ENCODE results near the gene SCARF1.

Gene SCARF1

DNA sequence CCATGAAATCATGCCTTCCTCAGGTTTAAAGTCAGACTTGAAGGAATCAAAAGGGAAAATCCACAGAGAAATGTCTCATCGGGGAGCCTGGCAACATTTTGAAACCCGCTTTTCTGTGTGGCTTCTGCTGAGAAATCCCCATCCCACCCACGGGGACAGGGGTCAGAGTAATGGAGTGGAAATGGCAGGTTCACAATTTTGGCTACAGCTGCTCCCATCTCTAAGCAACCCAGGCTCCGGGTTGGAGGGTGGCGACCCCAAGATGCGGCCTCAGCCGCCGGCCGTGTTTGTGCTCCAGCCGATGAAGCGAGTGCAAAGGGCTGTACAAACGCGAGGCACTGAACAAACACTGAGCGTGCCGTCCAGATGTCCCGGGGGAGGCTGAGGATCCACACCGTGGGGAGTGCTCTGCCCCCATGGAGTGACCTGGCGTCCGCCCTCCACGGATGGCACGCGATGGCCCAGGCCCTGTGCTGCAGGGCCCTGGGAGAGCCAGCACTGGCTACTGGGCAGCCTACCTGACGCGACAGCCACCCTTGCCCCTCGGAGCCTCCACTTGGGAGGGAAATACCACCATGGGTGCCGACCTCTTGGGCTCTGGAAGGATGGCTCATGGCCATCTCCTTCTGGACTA, 39.1 kb downstream of the SCARF1 start:
- peaks cover 34 to 56% of the 10 kb centered on the region in 2 donors for H3K4me1 Mint-ChIP-seq
- H3K27me3 Mint-ChIP-seq = no peaks in the 10 kb centered on the region
- H3K27ac Mint-ChIP-seq = peak overlapping the region; percentile 94
- no peaks in the 10 kb centered on the region for H3K9me3 Mint-ChIP-seq
- peaks cover 30 to 44% of the 10 kb centered on the region in 2 donors for H3K36me3 Mint-ChIP-seq
- DNase-seq (peak; percentile 66), ATAC-seq (replicated peaks) (peak; percentile 35)
- H3K4me3 Mint-ChIP-seq = peak overlapping the region; percentile 47 to 56

DNA sequence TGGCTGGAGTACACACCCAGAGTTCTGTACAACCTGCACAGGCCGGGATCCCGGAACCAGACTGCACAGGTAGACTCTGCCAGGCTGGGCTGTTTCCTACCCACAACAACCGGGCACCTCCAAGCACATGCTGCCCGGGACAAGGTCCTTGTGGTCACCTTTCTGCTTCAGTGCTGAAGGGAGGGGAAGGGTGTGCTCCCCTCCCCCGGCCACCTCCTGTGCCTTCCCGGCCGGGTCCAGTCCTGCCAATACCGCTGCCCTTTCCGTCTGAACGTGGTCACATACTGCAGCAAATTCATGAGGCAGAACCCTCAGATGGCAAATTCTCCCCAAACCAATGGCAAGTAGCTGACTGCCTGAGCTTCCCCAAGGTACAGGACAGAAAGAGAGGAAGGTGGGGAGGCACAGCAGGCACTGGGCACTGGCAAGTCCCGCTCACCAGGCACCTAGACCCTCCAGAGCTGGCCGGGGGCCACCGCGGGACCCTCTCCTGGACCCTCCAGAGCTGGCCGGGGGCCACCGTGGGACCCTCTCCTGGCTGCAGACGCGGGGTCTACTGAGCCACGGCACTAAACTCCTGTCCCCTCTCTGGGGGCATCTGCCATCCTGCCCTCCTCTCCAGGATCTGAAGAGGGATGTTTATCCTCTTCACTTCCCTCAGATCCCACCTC, 39.7 kb downstream of the SCARF1 start:
- H3K4me3 Mint-ChIP-seq = peak overlapping the region; percentile 56 to 59
- ATAC-seq (replicated peaks) = no peak

DNA sequence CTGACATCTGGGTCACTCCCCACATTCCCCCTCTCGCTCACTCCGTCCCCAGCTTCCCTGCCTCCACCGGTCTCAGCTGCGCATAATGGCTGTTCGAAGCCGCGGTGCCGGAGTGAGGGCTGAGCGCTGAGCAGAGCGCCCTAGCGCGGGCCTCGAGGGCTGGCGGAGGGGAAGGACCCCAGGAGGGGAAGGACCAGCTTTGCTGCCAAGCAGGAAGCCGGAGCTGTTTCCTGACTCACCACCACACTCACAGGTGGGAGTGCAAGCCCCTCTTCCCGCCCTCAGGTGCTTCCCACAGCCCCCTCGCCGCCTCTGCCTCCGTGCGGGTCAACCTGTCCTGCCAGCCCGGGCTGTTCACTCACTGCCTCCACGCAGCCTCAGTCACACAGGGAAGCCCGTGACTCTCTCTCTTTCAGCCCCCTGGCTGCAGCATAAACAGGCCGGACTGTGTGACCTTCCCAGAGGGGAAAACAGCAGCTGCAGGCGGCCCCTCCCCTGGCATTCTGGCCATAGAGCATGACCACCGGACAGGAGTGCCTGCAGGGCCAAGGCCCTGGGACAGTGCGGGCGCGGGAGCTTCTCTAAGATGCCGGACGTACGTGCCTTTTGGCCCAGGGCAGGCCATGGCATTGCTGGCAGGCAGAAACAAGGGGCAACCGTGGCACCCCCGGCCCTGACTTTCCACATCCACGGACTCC, 40.6 kb downstream of the SCARF1 start:
- Mint-ChIP-seq H3K27me3 (no peaks in the 10 kb centered on the region), H3K27ac (peak overlapping the region; percentile 94), H3K4me3 (peak overlapping the region; percentile 74 to 75), H3K4me1 (peaks cover 34 to 54% of the 10 kb centered on the region in 2 donors), H3K9me3 (no peaks in the 10 kb centered on the region), H3K36me3 (peaks cover 40 to 48% of the 10 kb centered on the region in 2 donors)
- ATAC-seq (replicated peaks) (no peak), DNase-seq (no peak)

More for the DNA sequence above, 39.7 kb downstream of the SCARF1 start:
- Mint-ChIP-seq H3K36me3 (peaks cover 33 to 44% of the 10 kb centered on the region in 2 donors), H3K27me3 (no peaks in the 10 kb centered on the region), H3K27ac (peak overlapping the region; percentile 94), H3K4me1 (peaks cover 34 to 54% of the 10 kb centered on the region in 2 donors), H3K9me3 (no peaks in the 10 kb centered on the region)
- no peak for DNase-seq

DNA sequence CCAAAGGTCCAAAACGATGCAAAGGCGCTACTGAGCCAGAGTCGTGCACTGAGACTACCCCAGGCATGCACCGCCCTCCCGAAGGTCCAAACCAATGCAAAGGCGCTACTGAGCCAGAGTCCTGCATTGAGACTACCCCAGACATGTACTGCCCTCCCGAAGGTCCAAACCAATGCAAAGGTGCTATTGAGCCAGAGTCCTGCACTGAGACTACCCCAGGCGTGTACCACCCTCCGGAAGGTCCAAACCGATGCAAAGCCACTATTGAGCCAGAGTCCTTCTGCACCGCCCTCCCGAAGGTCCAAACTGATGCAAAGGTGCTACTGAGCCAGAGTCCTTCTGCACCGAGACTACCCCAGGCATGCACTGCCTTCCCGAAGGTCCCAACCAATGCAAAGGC, 44.0 kb downstream of the SCARF1 start:
- no peak overlapping the region for H3K4me3 Mint-ChIP-seq
- H3K27ac Mint-ChIP-seq = no peak overlapping the region
- no peaks in the 10 kb centered on the region for H3K27me3 Mint-ChIP-seq
- peaks cover 19 to 39% of the 10 kb centered on the region in 2 donors for H3K4me1 Mint-ChIP-seq
- DNase-seq (no peak), ATAC-seq (replicated peaks) (no peak)
- H3K36me3 Mint-ChIP-seq = peaks cover 44 to 52% of the 10 kb centered on the region in 2 donors
- H3K9me3 Mint-ChIP-seq = no peaks in the 10 kb centered on the region

DNA sequence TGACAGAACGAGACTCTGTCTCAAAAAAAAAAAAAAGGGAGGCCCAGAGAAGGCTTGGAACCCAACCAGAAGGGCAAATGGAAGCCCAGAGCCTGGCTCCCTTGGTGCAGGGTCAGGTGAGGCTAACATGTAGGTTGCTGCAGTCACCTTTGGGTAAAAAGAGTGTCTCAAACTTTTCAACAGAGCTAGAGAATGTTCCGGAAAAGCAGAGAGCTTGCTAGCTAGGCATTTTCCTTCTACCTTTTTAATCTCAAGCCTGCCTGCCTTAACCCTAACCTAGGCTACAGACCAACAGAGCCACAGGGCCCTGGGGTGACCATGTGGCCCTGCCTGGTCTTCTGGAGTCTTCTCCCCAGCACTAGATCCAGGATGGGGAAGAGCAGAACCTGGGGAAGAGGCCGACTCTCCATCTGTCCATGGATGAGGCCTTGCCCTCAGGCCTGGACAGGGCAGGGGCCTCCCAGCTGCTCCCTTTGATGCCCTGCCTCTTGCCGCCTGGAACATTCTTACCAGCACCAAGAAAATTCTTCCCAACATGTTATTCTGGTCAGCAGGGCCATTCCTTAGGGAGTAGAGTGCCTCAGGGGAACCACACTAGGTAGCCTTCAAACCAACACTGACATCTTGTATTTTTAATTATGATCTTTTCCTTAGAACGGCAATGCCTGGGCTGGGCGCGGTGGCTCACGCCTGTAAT, 47.0 kb downstream of the SCARF1 start:
- DNase-seq = no peak
- Mint-ChIP-seq H3K4me3 (no peak overlapping the region), H3K27ac (no peak overlapping the region), H3K9me3 (no peaks in the 10 kb centered on the region), H3K4me1 (peaks cover 15 to 34% of the 10 kb centered on the region in 2 donors), H3K27me3 (no peaks in the 10 kb centered on the region), H3K36me3 (peaks cover 43 to 55% of the 10 kb centered on the region in 2 donors)
- ATAC-seq (replicated peaks) = no peak

DNA sequence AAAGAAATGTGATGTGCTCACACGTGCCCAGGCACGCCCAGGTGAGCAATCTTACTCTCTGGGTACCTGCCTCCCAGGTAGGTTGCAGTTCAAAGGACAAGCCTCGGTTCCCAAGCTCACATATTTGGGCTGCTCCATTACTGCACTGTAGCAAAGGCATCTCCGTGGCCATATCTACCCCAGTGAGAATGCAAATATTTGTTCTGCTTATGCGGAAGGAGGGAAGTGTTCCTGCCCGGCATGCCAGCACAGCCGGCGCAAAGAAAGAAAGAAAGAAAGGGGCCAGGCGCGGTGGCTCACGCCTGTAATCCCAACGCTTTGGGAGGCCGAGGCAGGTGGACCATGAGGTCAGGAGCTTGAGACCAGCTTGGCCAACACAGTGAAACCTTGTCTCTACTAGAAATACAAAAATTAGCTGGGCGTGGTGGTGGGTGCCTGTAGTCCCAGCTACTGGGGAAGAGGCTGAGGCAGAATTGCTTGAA, 47.6 kb downstream of the SCARF1 start:
- ATAC-seq (replicated peaks) = no peak
- no peak for DNase-seq
- Mint-ChIP-seq H3K4me3 (no peak overlapping the region), H3K9me3 (no peaks in the 10 kb centered on the region), H3K27me3 (no peaks in the 10 kb centered on the region), H3K27ac (peak overlapping the region; percentile 25), H3K4me1 (peaks cover 20 to 41% of the 10 kb centered on the region in 2 donors), H3K36me3 (peaks cover 43 to 59% of the 10 kb centered on the region in 2 donors)

DNA sequence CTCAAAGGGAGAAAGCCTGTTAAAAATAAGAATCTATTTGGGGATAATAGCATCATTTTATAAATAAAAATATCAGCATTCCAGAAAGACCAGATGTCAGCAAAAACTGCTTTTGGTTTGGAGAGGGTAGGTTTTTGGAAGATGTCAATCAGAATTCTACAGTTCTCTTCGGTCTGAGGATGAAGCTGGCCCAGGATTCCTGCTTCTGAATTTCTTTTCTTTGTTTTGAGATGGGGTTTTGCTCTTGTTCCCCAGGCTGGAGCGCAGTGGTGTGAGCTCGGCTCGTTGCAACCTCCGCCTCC, 52.0 kb downstream of the SCARF1 start:
- no peaks in the 10 kb centered on the region for H3K27me3 Mint-ChIP-seq
- H3K27ac Mint-ChIP-seq = peak overlapping the region; percentile 98
- no peak for DNase-seq
- H3K4me1 Mint-ChIP-seq = peaks cover 40 to 76% of the 10 kb centered on the region in 2 donors
- ATAC-seq (replicated peaks) = no peak
- peaks cover 39 to 62% of the 10 kb centered on the region in 2 donors for H3K36me3 Mint-ChIP-seq
- peak overlapping the region; percentile 69 to 79 for H3K4me3 Mint-ChIP-seq
- no peaks in the 10 kb centered on the region for H3K9me3 Mint-ChIP-seq

DNA sequence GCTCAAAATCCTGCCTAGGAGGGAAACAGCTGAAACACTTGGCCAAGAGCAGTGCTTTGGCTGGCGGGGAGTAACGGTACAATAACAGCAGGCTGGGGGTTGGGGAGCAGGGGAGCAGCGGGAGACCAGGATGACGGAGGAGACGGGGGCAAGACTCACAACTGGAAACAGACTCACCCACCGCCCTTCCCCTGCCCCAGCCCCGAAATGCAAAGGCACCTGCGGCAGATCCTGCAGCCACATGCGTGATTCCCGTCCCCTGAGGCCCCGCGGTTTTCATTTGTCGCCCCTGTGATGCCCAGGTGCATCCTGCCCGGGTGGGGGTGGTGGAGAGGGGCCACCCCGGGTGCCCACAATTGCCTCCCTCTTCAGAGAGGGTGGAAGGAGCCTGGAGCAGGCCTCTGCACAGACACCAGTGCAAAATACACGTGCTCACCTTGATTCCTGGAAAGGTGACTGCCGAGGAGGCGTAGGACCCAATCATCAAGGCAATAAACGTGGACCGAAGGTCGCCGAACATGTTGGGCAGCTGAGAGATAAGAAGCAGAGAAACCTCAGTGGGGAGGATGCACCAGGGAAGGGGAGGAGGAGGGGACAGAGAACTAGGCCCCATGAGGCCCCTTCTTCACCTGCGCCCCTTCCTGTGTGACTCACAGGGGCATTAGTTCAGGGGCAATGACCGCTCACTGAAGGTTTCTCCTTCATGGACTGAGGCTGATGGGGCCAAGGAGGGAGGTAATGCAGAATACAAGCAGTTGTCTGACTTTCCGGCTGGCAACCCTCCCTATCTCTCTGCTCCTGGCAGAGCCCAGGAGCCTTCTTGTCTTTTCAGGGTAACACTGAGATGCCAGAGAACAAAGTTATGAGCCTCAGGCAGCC, 52.5 kb downstream of the SCARF1 start:
- peaks cover 40 to 76% of the 10 kb centered on the region in 2 donors for H3K4me1 Mint-ChIP-seq
- H3K36me3 Mint-ChIP-seq = peaks cover 40 to 63% of the 10 kb centered on the region in 2 donors
- H3K27me3 Mint-ChIP-seq = no peaks in the 10 kb centered on the region
- ATAC-seq (replicated peaks) (peak; percentile 92 to 96), DNase-seq (peak; percentile 99)
- H3K4me3 Mint-ChIP-seq = peak overlapping the region; percentile 69 to 79
- H3K27ac Mint-ChIP-seq = peak overlapping the region; percentile 98
- no peaks in the 10 kb centered on the region for H3K9me3 Mint-ChIP-seq

DNA sequence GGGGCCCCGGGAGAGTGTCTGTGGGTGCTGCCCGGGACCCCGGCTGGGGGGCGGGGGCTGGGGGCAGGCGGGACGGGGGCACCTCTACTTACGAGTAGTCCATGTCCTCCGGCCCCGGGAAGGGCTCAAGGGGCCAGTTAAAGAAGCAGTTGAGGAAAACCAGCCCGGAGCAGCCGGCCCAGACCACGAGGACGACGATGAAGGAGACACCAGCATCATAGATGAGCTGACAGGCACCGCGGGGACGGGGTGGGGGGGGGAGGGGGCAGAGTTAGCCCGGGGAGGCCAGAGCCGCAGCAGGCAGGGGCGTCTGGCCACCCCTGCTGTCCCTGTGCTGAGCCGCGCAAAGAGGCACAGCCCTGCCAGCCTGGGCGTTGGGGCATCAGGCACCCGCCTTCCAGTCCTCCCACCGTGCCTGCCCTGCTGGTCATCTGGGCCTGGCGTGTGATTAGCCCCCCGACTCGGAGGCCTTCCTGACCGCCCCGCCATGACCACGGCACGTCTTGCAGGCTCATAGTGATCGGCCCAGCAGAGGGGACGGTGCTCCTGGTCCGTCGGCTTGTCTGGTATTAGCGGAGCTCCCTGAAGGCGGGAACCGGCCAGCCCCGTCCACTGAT, 54.0 kb downstream of the SCARF1 start:
- no peak for ATAC-seq (replicated peaks)
- Mint-ChIP-seq H3K27ac (peak overlapping the region; percentile 98), H3K4me3 (peak overlapping the region; percentile 16 to 25), H3K36me3 (peaks cover 34 to 57% of the 10 kb centered on the region in 2 donors), H3K9me3 (no peaks in the 10 kb centered on the region), H3K4me1 (peaks cover 38 to 66% of the 10 kb centered on the region in 2 donors), H3K27me3 (no peaks in the 10 kb centered on the region)
- no peak for DNase-seq

DNA sequence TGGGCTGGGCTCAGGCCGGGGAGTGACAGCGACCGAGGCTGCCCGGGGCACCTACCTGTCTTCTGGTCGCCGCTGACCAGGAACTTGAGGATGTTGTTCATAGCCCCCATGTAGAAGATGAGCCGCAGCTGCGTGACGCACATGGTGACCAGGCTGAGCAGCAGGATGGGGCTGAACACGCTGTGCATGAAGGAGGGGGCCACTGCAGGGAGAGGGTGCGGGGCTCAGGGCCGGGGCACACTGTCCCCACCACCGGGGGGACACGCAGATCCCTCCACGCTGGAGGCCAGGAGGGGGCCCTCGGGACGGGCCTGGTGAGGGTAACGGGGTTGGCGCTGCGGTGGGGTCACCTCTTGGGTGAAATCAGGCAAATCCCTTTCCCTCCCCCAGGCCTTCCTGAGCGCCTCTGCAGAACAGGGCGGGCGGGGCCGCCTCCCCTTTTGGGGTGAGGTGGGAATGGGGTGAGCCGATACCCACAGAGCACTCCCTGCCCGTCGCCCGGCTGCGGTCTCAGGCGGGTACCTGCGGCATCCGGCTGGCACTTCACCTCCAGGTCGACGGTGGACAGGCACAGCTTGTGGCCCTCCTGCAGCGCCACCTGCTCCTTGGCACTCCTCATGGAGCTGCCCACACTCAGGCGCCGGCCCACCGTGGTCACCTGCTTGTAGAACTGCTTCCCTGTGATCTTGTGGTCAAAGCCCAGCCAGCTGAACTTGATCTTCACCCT, 54.6 kb downstream of the SCARF1 start:
- no peak for ATAC-seq (replicated peaks)
- H3K9me3 Mint-ChIP-seq = no peaks in the 10 kb centered on the region
- no peak for DNase-seq
- peak overlapping the region; percentile 90 for H3K27ac Mint-ChIP-seq
- H3K36me3 Mint-ChIP-seq = peaks cover 34 to 54% of the 10 kb centered on the region in 2 donors
- H3K27me3 Mint-ChIP-seq = no peaks in the 10 kb centered on the region
- peak overlapping the region in 1 of 2 donors; percentile 39 for H3K4me3 Mint-ChIP-seq
- peaks cover 36 to 59% of the 10 kb centered on the region in 2 donors for H3K4me1 Mint-ChIP-seq

DNA sequence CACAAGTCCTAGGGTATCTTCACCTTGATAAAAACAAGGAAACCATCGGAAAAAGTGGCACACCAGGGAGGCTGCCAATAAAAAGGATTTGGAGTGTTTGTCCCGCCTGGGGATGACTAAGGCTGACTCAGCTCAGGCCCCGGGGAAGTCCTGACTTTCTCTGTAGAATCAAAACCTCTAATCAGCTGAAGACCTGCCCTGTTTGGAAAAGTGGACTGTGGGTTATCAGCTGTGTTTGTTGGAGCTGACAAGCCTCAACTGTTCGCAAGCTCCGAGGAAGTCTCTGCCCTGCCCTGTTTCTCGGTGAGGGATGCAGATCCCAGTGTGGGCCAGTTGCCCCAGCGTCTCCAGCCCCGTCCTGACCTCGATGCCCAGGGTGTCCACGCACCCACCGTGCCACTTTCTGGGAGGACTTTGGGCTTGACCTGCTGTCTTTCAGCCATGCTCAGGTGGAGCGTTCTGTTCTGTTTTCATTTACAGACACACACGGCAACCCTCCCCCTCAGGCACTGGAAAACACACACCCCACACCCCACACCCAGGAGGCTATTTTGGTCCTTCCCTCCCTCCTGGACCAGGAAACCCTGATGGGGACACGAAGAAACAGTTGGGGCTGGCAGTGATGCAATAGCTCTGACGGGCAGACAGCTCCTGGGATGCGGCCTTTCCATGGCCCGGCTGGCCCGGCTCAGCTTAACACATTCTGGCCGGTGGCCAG, 55.3 kb downstream of the SCARF1 start:
- Mint-ChIP-seq H3K36me3 (peaks cover 32 to 56% of the 10 kb centered on the region in 2 donors), H3K4me3 (peak overlapping the region in 1 of 2 donors; percentile 39), H3K4me1 (peaks cover 33 to 56% of the 10 kb centered on the region in 2 donors), H3K9me3 (no peaks in the 10 kb centered on the region), H3K27ac (peak overlapping the region; percentile 90), H3K27me3 (no peaks in the 10 kb centered on the region)
- no peak for ATAC-seq (replicated peaks)
- no peak for DNase-seq

All from stimulated activated naive B cell treated with anti-CD40 and anti-IgM and Interleukin-4, amounts not matched to agents 10 μg/mL and 1 μg/mL and 100 μg/mL, for 72 hours (primary cell).